EH (cell line): Measurements from ENCODE around the gene RABGAP1L.
"Not testable (repeated sequence)": the region's sequence is repeated elsewhere in the genome, so short reads cannot be mapped to it uniquely, and the experiment has no call there.

Source experiments
- DNase-seq: peaks from one replicate; pipeline ENCODE4 v3.0.0-alpha.2; 2015; ENCODE audit warnings: low read depth

Gene RABGAP1L

DNA sequence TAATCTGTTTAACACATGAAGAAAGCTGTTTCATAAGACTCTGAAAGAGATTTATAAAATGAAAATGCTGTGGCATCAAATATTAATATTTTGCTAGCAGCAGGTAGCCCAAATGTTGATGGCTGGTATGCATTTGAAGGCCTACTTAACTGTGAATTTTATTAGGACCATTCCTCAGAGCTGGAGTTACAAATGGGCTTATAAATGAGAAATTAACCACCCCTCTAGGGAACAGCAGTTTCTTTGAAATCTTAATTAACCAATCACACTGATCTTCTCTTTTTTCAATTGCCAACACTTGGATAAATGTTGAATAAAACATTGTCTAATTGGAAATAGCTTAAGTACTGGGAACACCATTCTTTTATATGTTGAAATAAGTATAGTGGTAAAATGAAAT, 418.4 kb downstream of the RABGAP1L start:
- DNase-seq, result no peak

DNA sequence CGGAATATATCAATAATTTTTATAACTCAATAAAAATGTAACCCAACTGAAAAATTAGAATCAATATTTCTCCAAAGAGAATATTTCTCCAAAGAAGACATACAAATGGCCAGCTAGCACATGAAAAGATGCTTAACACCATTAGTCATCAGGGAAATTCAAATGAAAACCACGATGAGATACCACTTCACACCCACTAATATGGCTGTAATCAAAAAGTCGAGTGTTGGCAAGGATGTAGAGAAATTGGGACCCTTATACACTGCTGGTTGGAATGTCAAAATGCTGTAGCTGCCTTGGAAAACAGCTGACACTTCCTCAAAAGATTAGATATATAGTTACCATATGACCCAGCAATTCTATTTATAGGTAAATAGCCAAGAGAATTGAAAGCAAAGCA, 421.5 kb downstream of the RABGAP1L start:
- peak; percentile 0 for DNase-seq

GRCh38 chr1:174583316-174583715, 424.0 kb downstream of the RABGAP1L start:
- no peak for DNase-seq

GRCh38 chr1:174584071-174584470, 424.8 kb downstream of the RABGAP1L start:
- no peak for DNase-seq

DNA sequence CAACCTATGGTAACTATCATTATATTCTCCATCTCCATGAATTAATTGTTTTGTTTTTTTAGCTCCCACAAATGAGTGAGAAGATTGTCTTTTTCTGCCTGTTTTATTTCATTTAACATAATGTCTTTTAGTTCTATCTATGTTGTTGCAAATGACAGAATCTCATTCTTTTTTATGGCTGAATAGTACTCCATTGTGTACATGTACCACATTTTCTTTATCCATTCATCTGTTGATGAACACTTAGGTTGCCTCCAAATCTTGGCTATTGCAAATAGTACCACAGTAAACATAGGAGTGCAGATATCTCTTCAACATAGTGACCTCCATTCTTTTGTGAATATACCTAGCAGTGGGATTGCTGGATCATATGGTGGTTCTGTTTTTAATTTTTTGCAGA, 429.3 kb downstream of the RABGAP1L start:
- not testable (repeated sequence) for DNase-seq

GRCh38 chr1:174605198-174605597, 445.9 kb downstream of the RABGAP1L start:
- no peak for DNase-seq

DNA sequence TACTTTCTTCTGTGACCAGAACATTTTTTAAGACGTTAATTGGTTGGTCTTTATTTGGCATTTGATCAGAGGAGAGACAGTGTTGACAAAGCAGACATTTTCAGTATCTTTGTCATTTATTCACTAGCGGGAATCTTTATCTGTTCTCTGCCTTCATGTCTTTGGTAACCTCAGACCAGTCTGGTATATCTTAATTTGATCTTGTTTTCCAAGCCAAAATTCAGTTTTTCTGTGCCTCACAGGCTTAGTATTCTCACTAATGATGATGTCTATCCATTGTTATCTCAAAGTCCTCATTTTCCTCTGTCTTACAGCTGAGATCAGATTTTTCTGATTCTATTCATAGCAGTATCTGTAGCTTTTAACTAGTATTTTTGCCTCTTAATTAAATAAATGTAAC, 447.2 kb downstream of the RABGAP1L start:
- no peak for DNase-seq

- DNase-seq, result not testable (repeated sequence)
These were observed 458.6 kb downstream of the RABGAP1L start for GRCh38 chr1:174617905-174618304.

DNA sequence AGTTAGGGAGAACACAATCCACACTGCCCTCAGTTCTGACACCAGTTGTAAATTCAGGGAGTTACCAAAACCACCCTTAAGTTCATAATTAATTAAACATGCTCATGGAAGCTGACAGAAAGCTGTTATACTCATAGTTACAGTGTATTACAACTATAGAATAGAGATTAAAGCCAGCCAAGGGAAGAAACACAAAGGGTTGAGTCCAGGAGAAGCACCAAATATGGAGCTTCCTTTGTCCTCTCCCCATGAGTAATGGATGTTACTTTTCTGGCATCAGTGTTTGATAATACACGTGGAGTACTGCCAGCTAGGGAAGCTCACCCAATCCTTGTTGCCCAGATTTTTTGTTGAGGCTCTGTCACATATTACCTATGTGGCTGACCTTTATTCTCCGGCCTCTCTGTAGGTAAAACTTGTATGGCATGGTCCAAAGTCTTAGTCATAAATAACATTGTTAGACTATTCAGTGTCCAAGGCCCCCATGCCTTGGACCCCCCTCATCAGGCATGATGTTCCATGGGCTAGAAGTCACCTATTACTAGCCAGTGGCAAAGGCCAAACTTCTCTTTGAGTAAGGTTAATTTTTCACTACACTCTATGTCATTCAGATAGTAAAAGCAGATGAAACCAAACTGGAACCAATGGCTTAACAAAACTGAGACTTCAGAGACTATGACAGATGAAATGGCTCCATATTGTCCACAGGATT, 464.2 kb downstream of the RABGAP1L start:
- no peak for DNase-seq

DNA sequence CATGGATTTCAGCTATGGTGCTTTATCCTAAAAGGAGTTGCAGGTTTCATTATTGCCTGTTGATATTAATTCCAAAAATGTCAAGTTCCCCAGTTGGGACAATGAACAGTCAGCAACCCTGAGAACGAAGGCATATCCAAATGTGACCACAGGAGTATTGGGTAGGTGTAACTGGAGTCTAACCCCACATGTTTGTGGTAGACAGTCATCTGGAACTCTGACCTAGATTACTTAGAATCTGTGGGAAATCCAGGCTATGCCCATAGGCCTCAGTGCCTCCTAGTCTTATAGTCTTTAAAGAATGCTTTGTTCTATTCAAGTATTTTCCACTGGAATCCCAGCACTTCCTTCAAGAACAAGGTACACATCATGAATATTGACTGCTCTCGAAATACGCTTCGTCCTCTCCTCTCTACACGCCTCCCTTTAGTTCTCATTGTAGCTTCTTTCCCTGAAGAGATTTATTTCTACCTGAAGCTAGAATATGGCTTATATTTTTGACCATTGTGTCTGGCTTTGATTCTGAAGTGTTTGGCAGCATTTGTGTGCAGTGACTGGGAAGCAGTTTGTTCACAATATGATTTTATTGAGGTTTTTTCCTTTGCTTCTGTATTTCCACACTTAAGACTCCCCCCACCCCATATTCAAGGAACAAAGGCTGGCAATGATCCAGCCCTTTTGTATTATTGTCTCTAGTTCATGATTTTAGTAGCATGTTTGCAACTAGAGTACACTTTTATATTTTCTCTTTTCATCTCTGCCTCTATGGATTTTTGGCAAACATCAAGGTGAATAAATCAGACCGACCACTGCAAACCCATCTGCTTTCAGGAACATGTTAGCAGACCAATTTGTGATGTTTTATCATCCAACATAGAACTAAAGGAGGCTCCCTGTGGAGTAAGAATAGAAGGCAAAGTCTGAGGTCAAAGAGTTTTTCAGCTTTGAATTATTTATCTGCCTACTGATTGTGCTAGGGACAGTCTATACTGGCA, 467.0 kb downstream of the RABGAP1L start:
- DNase-seq, result peak; percentile 31

DNA sequence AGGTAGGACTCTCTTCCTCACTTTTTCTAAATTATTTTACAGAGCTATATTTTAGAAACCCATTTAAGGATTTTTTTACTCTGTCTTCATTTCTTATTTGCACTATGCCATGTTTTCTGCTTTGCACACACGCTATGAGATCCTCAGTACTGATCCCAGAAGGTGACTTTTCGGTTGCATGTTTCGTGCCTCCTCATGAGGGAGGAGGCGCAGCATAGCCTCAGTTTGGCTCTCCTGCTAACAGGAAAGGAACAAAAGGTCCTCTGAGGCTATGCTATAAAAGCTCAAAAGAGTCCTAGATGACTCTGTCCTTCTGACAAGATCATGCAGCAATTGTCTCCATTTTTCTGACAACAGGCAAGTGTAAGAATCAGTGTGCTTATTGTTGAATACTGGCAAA, 478.2 kb downstream of the RABGAP1L start:
- no peak for DNase-seq

DNA sequence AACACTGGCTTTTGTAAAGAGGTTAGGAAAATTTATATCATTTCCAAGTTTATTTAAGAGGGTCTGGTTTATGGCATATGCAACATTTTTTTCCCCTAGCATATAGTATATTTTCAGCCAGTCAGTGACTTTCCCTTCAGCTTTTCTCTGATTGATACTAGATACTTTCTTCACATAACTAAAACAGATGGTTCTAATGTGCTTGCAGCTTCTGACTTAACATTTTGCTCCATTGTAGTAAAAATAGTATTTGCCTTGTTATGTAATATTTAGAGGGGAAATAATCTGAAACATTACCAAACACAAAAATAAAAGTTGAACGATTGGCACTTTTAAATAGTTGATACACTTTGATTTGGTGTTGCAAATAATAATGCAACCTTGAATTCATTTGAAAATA, 480.1 kb downstream of the RABGAP1L start:
- DNase-seq, result no peak

GRCh38 chr1:174640783-174641182, 481.5 kb downstream of the RABGAP1L start:
- DNase-seq, result no peak

DNA sequence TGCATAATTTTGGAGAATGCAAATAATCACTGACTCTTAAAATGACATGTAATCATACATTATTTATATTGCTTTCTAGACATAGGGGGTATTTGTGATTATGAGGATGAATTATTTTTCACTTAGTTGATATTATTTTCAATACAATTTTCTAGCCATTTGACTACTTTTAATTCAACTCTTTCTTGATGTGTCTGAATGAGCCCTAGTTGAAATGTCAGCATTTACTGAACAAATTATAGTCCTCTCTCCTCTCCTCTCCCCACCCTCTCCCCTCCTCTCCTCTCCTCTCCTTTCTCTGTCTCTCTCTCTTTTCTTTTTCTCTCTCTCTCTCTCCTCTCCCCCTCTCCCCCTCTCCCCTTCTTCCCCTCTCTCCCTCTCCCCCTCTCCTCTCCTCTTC, 483.1 kb downstream of the RABGAP1L start:
- no peak for DNase-seq

DNA sequence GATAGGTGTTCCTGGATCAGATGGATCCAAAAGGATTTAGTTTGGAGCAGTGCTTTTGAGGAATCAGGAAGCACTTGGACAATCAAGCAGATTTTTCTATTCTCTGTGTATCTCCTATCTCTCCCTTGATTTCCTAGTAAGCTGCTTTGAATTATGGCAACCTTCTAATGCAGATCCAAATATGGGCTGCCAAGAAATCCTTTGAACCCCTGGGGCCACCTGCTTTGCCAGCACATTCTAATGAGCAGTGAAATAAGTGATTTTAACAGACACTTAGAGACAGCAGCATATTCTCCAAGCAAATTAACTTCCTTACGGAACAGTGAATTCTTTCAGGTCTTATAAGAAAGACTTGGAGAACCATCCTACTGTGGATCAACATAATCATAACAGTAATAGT, 483.9 kb downstream of the RABGAP1L start:
- DNase-seq, result no peak

DNA sequence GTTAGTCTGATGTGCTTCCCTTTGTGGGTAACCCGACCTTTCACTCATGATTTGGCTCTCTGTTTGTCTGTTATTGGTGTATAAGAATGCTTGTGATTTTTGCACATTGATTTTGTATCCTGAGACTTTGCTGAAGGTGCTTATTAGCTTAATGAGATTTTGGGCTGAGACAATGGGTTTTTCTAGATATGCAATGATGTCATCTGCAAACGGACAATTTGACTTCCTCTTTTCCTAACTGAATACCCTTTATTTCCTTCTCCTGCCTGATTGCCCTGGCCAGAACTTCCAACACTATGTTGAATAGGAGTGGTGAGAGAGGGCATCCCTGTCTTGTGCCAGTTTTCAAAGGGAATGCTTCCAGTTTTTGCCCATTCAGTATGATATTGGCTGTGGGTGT, 490.3 kb downstream of the RABGAP1L start:
- not testable (repeated sequence) for DNase-seq

DNA sequence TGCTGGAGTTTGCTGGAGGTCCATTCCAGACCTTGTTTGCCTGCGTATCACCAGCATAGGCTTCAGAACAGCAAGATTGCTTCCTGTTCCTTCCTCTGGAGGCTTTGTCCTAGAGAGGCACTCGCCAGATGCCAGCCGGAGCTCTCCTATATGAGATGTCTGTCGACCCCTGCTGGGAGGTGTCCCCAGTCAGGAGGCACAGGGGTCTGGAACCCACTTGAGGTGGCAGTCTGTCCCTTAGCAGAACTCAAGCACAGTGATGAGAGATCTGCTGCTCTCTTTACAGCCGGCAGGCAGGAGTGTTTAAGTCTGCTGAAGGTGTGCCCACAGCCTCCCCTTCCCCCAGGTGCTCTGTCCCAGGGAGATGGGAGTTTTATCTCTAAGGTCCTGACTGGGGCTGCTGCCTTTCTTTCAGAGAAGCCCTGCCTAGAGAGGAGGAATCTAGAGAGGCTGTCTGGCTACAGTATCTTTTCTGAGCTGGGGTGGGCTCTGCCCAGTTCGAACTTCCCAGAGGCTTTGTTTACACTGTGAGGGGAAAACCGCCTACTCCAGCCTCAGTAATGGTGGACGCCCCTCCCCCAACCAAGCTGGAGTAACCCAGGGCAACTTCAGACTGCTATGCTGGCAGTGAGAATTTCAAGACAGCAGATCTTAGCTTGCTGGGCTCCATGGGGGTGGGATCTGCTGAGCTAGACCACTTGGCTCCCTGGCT, 493.4 kb downstream of the RABGAP1L start:
- no peak for DNase-seq

- no peak for DNase-seq
These were observed 495.2 kb downstream of the RABGAP1L start for GRCh38 chr1:174654560-174654959.

- no peak for DNase-seq
These were observed 497.2 kb downstream of the RABGAP1L start for GRCh38 chr1:174656409-174657059.

- no peak for DNase-seq
These were observed 498.1 kb downstream of the RABGAP1L start for GRCh38 chr1:174657411-174657810.

DNA sequence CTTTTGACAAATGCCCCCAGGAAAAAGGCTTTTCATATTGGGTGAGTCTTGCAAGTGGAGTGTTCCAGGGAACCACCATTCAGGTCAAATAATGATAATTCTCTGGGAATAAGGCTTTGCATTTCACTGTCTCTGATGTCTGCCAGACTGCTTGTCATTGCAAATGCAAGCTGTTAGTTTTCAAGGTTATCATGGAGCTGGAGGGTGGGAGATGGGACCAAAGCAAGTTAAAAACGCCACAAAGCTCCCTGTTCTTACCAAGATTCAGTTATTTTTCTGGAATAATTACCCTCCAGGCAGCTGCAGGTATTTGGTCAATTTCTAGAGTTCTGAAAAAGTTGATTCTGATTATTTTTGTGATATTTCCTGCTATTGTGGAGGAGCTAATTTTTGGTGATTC, 498.6 kb downstream of the RABGAP1L start:
- no peak for DNase-seq

GRCh38 chr1:174659823-174660222, 500.5 kb downstream of the RABGAP1L start:
- peak; percentile 11 for DNase-seq
